NCI-H1048 (cell line): ENCODE data around the gene ANGPTL2.
"Not testable (repeated sequence)": the region's sequence is repeated elsewhere in the genome, so short reads cannot be mapped to it uniquely, and the experiment has no call there.

ENCODE experiments used
- DNase-seq: peaks from one replicate; lab custom pipeline; 2025; lab: John Stamatoyannopoulos, UW

The ANGPTL2 gene

DNA sequence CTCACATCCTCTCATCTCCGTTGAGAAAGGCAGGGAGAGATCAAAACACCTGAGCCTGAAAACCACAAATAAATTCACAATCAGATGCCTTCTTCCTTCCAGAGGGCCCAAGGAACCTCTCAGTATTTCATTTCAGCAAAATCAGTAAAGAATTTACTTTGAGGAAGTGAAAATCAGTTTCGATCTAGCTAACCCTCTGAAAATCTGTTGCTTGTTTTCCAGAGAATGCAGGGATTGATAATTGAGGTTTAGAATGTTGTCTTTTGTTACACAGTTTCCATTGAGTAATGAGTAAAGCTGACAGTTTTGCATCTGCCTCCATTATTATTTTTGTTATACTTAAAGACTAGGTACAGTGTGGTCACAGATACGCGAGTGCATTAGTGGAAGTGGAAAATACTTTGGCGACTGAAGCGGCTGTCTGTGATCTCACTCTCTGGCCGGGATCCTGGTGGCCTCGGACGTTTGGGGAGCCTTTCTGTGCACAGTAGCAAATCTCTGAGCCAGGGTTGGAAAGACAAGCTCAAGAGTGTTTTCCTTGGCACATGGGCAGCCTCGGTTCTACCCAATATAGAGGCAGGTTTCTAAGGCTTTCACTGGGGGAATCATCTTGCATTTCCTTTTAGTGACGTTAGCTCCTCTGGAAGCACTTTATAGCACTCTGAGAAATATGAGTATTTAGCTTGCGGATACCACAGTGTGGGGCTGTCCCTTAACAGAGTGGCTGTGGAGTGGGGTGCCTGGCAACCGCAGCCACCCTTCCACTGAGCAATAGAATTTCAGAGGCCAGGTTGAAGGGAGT lies 32.2 kb upstream of the ANGPTL2 start:
- no peak for DNase-seq

DNA sequence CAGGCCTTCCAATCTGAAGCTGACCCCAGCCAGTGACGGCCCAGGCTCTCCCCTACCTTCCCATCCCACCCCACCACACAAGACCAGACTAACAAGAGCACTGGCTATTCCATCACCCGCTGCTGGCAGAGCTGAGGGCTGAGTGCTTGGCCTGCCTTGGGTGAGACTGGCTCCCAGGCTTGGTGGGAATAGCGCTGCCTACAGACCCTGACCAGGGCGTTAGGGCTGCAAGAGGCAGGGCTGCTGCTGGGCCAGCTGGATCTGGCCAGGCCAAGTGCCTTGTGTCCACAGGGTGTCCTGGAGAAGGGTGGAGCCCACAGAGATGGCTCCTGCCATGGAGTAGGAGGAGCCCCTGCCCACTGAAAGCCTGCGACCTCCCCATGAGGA lies 31.6 kb upstream of the ANGPTL2 start:
- no peak for DNase-seq

DNA sequence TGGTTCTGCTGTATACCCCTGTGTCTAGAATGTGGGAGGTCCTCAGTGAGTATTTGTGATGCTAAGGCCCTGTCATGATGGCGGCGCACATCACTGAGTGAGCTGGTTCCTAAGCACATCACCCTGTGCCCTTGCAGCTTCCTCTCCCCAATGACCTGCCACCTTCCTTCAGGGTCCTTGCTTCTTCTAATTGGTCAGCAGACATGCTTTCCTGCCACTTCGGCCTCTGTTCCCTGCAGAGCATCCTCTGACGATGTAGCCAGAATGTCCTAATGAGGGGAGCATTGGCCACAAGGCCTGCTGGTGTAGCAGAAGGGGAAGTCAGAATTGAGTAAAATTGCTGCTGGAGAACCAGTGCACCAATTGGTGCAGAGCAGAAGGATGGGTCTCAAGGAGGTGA lies 31.1 kb upstream of the ANGPTL2 start:
- no peak for DNase-seq

DNA sequence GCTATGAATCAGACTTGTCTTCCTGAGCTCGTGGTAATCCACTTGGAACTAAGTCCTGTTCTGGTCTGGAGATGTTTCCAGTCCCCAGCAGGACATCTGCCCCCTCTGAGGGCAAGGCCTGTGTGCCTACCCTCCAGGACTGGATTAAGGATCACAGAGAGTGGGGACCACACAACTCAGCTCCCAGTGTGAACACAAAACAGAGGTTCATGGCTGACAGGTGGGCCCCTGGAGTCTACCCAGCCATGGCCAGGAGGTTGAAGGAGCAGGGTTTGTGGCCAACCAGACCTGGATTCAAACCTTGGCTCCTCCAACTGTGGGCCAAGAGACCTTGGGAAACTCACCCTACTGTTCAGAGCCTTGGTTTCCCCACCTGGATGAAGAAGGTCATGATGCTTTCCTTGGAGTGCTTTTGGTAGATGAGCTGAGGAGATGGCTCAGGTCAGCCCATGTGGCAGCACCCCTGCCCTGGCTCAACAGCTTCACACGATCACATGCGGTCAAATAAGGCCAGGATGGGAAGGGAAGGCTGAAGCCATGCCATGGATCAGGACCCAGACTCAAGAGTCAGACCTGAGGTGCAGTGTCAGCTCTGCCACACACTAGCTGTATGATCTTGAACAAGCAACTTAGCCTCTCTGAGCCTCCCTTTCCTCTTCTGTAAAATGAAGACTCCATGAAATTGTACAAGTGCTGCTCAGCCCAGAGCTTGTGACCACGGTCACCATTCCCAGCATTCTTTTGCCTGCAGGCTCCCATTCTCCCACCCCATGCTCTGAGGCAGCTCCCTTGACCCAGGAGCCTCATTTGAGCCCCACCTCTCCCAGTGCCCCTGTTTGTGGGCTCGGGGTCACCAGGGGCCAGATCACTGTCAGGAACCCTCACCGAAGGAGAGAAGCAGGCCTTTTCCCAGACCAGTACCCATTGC lies 27.3 kb upstream of the ANGPTL2 start:
- DNase-seq = no peak

DNA sequence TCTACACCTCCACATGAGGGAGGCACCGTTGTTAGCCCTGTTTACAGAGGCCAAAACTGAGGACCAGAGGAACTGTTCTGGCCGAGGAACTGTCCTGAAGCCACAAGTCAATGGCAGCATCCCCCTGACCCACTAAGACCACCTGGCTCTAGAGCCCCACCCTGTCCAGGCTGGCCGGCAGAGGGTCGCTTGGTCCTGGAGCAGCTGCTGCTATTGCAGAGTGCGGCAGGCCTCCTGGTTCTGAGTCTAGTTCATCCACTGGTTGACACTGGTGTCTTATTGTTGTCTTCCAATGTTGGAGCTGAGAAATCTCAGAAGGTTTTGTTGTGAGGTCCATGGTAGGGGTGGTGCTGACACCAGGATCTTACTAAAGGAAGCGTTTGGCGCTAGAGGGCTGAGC lies 26.6 kb upstream of the ANGPTL2 start:
- DNase-seq = no peak

DNA sequence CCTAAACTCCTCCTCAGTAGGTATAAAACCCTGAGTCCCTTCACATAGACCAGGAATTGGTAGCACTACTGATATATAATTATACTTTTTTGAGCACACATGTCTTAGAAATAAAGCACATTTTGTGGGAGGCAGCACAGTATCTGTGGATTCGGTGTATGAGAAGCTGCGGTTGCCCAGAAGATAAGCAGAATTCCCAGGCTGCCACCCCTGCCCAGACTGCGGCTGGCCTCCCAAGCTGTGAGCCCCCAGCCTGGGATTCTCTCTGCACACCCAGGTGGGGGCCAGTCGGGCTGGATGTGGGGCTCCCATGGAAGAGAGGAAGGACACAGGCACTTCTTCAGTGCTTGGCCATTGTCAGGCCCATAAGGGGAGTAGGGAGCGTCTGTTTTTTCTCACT lies 25.6 kb upstream of the ANGPTL2 start:
- DNase-seq = no peak

DNA sequence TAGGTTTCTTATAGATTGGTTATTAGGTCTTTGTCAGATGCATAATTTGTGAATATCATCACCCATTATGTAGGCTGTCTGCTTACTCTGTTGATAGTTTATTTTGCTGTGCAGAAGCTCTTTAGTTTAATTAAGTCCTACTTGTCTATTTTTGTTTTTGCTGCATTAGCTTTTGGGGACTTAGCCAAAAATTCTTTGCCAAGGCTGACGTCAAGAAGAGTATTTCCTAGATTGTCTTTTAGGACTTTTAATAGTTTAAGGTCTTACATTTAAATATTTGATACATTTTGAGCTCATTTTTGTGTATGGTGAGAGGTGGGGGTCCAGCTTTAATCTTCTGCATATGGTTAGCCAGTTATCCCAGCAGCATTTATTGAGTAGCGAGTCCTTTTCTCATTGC lies 24.8 kb upstream of the ANGPTL2 start:
- no peak for DNase-seq

DNA sequence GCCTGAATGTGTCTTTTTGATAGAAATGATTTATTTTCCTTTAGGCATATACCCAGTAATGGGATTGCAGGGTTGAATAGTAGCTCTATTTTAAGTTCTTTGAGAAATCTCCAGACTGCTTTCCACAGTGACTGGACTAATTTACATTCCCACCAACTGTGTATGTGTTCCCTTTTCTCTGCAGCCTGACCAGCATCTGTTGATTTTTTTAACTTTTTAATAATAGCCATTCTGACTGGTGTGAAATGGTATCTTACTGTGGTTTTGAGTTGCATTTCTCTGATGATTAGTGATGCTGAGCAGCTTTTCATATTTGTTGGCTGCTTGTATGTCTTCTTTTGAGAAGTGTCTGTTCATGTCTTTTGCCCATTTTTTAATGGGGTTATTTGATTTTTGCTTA lies 24.4 kb upstream of the ANGPTL2 start:
- not testable (repeated sequence) for DNase-seq

DNA sequence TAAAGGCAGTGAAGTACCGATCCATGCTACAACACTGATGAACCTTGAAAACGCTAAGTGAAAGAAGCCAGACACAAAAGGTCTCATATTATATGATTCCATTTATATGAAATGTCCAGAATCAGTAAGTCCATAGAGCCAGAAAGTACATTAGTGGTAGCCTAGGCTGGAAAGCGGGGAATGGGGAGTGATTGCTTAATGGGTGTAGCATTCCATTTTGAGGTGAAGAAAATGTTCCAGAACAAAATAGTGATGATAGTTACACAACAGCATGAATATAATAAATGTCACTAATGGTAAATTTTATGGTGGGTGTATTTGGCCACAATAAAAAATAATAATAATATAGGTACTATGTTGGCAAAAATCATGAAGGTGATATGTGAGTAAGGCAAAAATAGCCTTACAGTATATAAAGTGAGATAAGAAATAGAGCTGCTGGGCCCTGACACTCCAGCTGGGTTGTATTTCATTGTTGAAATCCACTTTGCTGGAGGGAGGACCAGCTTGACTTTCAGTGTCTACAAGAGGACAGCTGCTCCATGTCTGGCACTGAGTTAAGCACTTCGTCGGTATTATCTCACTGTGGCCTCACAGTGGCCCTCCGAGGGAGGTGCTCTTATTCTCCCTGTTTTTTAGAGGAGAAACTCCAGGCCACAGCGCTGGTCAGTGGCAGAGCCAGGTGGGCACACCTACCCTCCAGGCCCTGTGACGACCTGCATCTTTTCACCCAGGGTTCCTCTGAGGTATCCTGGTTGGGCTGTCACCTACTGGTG lies 22.4 kb upstream of the ANGPTL2 start:
- no peak for DNase-seq

DNA sequence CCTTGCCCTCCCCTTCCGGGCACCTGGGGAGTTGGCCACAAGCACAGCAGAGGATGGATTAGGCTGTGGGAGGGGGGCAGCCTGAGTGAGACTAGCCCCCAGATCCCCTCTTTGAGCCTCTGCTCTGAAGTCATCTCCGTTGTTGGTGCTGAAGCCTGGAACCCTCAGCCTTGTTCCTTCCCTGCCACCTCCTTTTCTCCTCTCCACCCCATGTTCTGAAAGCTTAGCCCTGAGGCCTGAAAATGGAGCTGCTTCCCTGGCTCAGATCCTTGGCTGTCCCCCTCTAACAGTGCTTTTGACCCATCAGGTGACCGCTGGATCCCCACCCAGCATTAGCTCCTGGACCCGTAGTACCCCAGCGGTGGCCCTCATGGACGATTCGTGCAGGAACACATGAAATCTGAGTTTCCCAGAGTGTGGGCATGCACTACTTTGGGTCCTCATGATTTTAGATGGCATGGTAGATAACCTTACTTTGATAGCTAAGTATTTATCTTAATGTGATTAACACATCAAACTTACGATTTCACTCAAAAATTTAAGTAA lies 21.6 kb upstream of the ANGPTL2 start:
- no peak for DNase-seq

DNA sequence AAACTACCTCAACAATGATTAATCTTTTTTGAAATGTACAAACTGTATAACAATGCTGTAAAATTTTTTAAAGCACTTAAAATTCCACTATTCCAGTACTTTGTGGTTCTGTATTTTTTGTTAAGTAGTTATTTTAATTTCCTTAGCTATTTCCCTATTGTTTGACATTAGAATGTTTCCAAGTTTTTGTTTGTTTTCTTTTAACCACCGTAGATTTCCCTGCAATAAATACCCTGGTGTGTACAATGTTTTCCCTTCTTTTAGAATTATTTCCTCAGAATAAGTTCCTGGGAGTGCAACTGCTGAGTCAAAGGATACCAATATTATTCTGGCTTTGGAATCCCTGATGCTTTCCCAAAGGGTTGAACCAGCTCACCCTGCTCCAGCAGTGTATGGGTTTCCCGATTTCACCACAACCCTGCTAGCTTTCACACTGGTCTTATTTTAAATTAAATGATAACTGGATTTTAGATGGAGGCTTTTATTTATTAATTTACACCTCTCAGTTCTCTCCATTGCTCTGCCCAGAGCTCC lies 20.6 kb upstream of the ANGPTL2 start:
- no peak for DNase-seq

DNA sequence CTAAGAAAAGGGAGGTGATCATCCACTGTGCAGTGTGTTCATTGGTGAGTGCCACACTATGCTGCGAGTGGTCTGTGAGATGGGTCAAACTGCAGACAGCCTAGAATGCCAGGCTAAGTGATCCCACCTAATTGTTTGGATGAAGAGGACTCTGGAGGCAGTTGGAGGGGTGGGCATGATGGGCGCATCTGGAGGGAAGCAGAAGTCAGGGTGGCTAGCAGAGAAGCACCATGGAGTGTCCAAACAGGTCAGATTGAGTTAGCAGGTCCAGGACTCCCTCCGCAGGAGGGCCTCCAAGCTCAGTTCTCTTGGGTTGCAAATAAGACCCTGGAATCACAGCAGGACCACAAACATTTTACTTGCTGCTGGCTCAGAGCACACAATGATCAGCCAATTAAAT lies 19.9 kb upstream of the ANGPTL2 start:
- DNase-seq = no peak

DNA sequence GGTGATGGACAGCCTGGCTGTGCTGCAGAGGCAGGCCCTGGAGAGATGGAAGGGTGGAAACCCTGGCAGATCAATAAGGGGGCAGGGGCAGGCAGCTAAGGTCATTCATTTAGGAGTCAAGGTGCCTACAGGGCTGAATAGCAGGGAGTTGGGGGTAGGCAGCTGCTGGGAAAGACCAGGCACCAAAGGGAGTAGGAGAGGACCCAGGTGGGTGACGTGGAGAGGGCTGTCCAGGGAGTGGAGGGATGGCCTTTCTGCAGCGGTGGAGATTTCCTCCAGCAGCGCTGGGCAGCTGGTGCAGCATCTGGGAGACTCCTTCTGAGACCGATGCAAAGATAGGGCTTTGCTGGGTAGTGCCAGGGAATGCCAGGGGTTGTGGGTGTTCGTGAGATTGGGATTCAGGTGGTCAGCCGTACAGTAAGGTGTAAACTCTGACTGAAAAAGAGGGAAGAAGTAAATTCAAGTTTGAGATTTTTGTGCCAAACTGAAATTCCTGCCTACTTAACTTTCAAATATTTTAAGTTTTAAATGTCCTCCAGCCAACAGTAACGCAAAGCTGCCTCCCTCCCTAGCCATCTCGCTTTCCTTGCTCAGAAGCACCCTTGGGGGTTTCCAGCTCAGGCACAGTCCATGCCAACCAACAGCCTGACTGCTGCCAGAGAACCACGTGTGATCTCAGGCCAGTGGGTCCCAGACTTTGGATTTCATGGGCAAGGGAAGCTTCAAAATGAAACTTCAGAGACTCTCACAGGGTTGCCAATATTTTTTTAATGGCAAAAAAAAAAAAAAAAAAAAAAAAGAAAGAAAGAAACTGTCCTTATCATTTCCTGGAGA lies 18.6 kb upstream of the ANGPTL2 start:
- DNase-seq = no peak

DNA sequence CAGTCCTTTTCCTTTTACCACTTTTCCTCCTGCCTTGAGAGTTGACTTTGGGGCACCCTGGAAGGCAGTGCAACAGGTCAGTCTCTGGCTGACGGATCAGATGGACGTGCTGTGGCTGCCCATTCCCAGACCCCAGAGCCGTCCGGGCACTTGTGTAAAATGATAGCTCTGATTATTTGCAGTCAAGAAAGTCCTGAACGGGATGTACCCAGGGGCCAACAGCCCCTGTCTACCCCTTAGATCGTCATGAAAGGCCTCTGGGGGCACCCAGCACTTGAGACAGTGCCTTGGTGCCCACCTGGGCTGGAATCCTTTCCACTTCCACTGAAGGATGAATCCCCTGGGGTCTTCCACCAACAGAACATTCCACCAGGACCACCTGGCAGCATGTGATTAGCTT lies 17.7 kb upstream of the ANGPTL2 start:
- no peak for DNase-seq

DNA sequence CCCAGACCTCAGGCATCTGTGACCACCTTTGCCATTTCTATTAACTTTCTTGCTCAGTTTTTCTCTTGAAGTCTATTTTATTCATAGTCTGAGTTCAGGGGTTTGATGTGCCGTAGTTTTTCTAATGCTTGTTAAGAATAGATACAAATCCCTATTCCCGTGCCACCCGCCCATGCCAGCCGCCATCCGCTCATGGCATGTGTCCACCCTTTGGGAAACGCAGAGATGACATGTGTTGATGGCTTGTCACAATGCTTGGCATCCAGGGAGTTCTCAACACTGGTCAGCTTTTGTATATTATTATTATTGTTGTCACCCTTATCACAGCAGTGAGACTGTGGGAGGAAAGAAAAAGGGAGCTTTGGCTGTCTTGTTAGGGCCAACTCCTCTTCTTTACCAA lies 17.3 kb upstream of the ANGPTL2 start:
- DNase-seq = no peak

DNA sequence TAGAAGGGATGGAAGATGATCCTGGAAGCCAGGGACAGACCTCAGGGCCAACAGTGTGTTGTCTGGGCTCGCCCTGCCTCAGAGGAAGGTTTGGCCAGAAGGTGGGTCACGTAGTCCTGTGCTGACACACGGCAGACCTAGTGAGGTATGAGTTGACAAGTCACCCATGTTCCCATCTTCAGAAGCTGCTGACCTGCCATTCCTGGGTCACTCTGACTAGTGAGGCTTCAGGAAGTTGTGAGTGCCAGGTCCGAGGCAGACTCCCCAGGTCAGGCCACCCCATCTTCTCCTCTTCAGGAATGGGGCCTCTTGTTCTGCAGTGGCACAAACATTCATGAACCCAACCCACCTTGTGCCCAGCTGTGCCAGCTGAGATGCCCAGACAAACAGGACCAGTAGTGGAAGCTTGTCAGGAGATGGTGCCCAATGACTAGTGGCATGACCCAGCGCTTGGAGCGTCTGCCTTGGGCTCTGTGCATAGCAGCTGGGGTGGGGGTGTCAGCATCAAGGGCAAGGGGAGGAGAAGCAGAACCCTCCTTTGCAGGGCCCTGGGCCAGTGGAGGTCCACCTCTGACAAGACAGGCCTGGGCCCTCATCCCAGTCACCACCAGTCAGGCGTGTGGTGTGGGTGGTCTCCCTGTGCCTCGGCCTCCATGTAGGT lies 16.8 kb upstream of the ANGPTL2 start:
- DNase-seq = no peak

DNA sequence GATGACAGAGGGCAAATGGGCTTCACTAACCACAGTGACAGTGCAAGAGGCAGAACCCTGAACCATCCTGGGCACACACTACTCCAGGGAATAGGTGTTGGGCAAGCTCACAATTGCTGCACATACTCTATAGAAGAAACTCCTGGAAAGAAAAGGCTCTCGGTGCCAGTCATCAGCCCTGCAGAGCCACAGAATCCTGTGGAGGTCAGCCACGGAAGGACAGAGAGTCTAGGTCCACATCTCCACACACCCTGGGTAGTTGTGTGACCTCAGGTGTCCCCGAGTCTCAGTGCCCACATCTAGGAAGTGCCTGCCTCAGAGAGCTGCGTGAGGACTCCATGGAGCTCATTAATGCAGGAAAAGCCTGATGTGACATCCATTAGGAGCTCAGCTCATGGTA lies 16.0 kb upstream of the ANGPTL2 start:
- DNase-seq = no peak

DNA sequence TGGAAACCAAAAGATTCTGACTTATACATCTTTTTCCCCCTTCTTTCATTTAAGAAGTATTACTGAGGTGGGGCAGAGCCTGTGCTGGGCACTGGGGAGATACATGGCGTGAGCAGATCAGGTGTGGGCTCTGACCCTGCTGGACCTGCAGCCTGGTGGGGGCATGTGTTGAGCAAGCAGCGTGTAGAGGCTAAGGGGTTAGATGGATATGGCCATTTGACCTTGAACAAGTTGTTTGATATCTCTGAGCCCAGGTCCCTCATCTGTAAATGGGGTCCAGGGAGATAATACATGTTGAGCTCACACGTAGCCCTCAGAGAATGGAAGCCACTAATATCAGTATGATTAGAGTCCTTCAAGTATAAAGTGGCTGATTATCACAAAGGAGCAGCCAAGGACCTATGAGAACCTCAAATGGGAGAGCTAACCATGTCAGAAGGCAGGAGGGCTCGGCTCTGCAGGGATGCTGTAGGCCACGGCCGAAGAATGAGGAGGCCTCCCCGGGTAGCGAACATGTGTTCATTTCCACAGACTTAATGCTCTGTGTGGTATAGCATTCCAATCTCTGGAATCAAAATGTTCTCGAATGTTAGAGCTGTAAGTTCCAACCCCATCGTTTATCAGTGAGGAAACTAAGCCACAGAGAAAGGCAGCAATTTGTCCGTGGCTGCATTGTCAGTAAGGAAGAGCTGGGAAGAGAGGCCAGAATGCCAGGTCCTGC lies 15.4 kb upstream of the ANGPTL2 start:
- DNase-seq = no peak

DNA sequence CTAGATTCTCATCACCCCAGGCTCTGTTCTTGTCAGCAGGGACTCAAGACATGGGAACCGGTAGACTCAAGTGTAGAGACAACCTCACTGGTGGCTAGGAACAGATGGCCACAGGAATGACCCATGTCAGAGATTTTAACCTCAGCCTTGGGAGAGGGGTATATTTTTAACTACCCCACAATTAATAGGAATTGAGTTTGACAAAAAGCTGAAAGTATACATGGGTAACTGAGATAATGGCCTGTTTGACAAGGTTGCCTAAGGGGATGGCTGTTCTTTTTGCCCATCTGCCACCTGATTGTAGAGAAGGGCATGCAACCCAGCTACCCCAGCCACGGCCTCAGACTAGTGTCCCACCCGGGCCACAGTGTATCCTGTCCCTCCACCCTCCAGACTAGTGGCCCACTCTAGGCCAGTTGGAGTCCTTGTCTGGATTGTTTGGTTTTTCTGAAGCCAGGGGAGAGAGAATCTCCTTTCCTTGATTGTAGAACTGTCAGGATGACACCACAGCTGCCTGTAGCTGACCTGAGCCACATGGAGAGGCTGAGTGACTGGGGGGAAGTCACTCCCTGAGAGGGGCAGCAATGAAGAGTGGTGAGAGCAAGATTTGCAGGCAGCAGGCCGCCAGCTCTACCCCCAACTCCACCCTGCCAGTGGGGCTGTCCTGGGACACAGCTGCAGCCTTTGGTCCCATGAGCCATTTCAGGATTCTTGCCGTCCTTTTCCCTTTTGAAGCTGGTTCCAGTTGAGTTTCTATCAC lies 14.6 kb upstream of the ANGPTL2 start:
- DNase-seq = no peak
